Chondrocyte (in vitro differentiated cells): ENCODE measurements around the gene IP6K1. TPM values are rescaled to one million over a fixed set of nuclear protein-coding genes. Genes with fewer than 3 reads are reported as not detected.
"Not testable (repeated sequence)": the region's sequence is repeated elsewhere in the genome, so short reads cannot be mapped to it uniquely, and the experiment has no call there.

ENCODE experiments used
- DNase-seq: peaks from one replicate; pipeline ENCODE4 v3.0.0; 2021; ENCODE audit warnings: mixed read lengths, low spot score
- H3K27ac Mint-ChIP-seq: one replicate; pipeline ENCODE4 v1.8.0; 2021; ENCODE audit warnings: mild to moderate bottlenecking, moderate library complexity, mixed read lengths; ENCODE audit not compliant: unreplicated experiment
- H3K27me3 Mint-ChIP-seq: 2 replicates; pipeline ENCODE4 v1.8.0; 2021; ENCODE audit warnings: low read depth, mixed read lengths
- H3K36me3 Mint-ChIP-seq: 2 replicates; pipeline ENCODE4 v1.8.0; 2021; ENCODE audit warnings: low read depth, mixed read lengths
- H3K4me1 Mint-ChIP-seq: 2 replicates; pipeline ENCODE4 v1.8.0; 2021; ENCODE audit warnings: low read depth, mild to moderate bottlenecking, mixed read lengths
- H3K4me3 Mint-ChIP-seq: one replicate; pipeline ENCODE4 v1.8.0; 2021; ENCODE audit warnings: mild to moderate bottlenecking, moderate library complexity, mixed read lengths; ENCODE audit not compliant: unreplicated experiment
- H3K9me3 Mint-ChIP-seq: 2 replicates; pipeline ENCODE4 v1.8.0; 2021; ENCODE audit warnings: low read depth, mixed read lengths
- CTCF ChIP-seq: fragments of 200-600 bp; sonication (generic); IDR thresholded peaks from 2 replicates; pipeline ENCODE4 v1.5.0; 2021; ENCODE audit warnings: antibody characterized with exemption, mild to moderate bottlenecking, moderate library complexity
- total RNA-seq: library from RNA; stranded (reverse); gene quantifications from 3 replicates; pipeline ENCODE4 v1.2.1, GENCODE V29; 2021

The IP6K1 gene
- total RNA-seq, 1 donor from 2014 or later = 40.1 TPM

GRCh38 chr3:49699281-49699979, 86.9 kb downstream of the IP6K1 start:
- Mint-ChIP-seq H3K9me3 (no peaks in the 10 kb centered on the region), H3K4me3 (no peak overlapping the region), H3K36me3 (peaks cover 4% of the 10 kb centered on the region), H3K27ac (no peak overlapping the region), H3K27me3 (no peaks in the 10 kb centered on the region), H3K4me1 (peaks cover 7% of the 10 kb centered on the region)
- no peak for TF ChIP-seq CTCF
- no peak for DNase-seq

GRCh38 chr3:49695350-49696015, 90.9 kb downstream of the IP6K1 start:
- not testable (repeated sequence) for H3K4me3 Mint-ChIP-seq, H3K27ac Mint-ChIP-seq, H3K36me3 Mint-ChIP-seq

GRCh38 chr3:49694409-49695070, 91.8 kb downstream of the IP6K1 start:
- not testable (repeated sequence) for H3K9me3 Mint-ChIP-seq, H3K36me3 Mint-ChIP-seq, H3K4me3 Mint-ChIP-seq, DNase-seq, H3K27me3 Mint-ChIP-seq, H3K27ac Mint-ChIP-seq
- peaks cover 20% of the 10 kb centered on the region for H3K4me1 Mint-ChIP-seq

More at GRCh38 chr3:49695350-49696015, 90.9 kb downstream of the IP6K1 start:
- not testable (repeated sequence) for H3K9me3 Mint-ChIP-seq, DNase-seq, H3K27me3 Mint-ChIP-seq
- peaks cover 12% of the 10 kb centered on the region for H3K4me1 Mint-ChIP-seq

DNA sequence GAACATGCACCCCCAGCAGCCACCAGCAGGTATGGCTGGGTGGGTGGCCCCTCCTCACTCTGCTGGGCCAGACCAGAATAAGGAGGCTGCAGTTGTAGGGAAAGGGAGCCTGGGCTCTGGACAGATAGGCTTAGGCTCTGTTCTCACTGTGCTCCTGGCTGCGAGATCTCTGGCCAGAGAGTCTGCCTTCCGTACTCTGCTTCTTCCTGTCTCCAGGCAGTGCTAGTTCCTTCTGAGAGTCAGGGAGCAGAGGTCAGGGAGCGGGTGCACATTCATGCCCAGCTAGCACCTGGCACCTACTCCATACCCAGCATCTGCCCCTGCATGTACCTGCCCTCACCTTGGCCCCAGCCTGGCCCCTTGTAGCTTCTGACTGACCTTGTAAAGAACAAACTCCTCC, 94.9 kb downstream of the IP6K1 start:
- H3K36me3 Mint-ChIP-seq, H3K27me3 Mint-ChIP-seq, H3K4me3 Mint-ChIP-seq, H3K27ac Mint-ChIP-seq, H3K9me3 Mint-ChIP-seq, DNase-seq: not testable (repeated sequence)
- peaks cover 25% of the 10 kb centered on the region for H3K4me1 Mint-ChIP-seq

DNA sequence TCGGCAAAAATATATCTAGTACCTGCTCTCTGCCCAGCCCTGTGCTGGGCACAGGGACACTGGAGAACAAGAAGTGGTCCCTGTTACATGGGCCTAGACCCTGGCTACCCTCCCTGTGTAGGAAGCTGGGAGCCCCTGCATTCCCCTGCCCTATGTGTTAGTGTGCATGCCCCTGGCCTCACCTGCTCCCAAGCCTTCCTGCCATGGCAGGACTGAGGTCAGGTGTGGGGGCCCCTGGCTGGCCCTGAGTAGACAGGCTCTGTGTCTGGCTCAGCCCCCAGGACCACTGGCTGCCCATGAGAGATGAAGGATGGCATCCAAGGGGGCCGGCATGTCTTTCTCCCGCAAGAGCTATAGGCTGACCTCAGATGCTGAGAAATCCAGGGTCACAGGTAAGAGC, 95.5 kb downstream of the IP6K1 start:
- not testable (repeated sequence) for DNase-seq, H3K27ac Mint-ChIP-seq, H3K9me3 Mint-ChIP-seq, H3K36me3 Mint-ChIP-seq, H3K27me3 Mint-ChIP-seq
- H3K4me1 Mint-ChIP-seq = peaks cover 25% of the 10 kb centered on the region
- H3K4me3 Mint-ChIP-seq = peak overlapping the region; percentile 95

GRCh38 chr3:49689908-49690624, 96.3 kb downstream of the IP6K1 start:
- not testable (repeated sequence) for H3K36me3 Mint-ChIP-seq, H3K27me3 Mint-ChIP-seq, H3K9me3 Mint-ChIP-seq, DNase-seq
- Mint-ChIP-seq H3K27ac (peak overlapping the region; percentile 94), H3K4me1 (peaks cover 29% of the 10 kb centered on the region), H3K4me3 (peak overlapping the region; percentile 95)

GRCh38 chr3:49689046-49689907, 97.1 kb downstream of the IP6K1 start, which contains the start of the genes MST1 and RNF123:
Gene MST1, minus strand, starts transcription at chr3:49689474. Its CDS starts 783 bp downstream, at chr3:49688691.
Gene RNF123, plus strand, starts transcription at chr3:49689557. Its CDS starts 1,609 bp downstream, at chr3:49691166.
- peak within 1 kb of the TSS; percentile 94 for H3K27ac Mint-ChIP-seq
- peak within 1 kb of the TSS; percentile 95 for H3K4me3 Mint-ChIP-seq
- peaks cover 29% of the 10 kb centered on the region for H3K4me1 Mint-ChIP-seq
- H3K9me3 Mint-ChIP-seq = no peaks in the 10 kb centered on the region
- no peak for DNase-seq
- H3K36me3 Mint-ChIP-seq = peaks cover 2% of the 10 kb centered on the region
- TF ChIP-seq CTCF = peak; percentile 72
- H3K27me3 Mint-ChIP-seq = no peaks in the 10 kb centered on the region

DNA sequence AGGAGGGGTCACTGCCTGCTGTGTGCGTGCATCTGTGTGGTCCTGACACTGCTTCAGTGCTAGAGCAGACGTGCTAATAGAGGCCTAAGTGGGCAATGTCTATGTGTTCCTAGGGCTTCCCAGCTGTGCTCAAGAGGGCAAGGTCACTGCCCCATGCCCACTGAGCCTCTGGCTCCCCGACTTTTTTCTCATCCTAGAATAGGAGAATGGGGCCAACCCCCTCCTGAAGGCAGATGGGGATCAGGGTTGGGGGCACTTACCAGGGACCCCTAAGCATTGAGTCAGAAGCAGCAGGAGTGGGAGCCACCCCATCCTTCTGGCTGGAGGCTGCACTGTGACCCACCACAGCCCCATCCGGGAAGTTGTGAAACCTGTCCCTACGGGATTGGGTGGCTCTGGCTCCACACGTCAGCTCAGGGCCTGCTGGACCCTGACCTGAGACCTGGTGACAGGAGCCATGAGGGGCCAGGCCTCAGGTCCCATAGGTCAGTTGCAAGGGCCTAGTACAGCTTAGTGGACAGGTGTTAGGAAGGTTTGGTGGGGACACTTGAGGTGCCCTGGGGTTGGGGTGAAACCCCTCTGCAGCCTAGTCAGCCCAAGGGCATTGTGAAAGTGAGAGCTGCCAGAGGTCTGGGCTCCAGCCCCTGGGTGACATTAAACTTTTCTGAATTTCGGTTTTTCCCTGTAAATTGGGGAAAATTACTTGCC, 97.8 kb downstream of the IP6K1 start:
- DNase-seq, H3K36me3 Mint-ChIP-seq, H3K9me3 Mint-ChIP-seq, H3K27me3 Mint-ChIP-seq: not testable (repeated sequence)
- Mint-ChIP-seq H3K4me1 (peaks cover 29% of the 10 kb centered on the region), H3K27ac (peak overlapping the region; percentile 94), H3K4me3 (peak overlapping the region; percentile 95)

- Mint-ChIP-seq H3K4me1 (peaks cover 29% of the 10 kb centered on the region), H3K36me3 (peaks cover 10% of the 10 kb centered on the region)
- not testable (repeated sequence) for DNase-seq, H3K27me3 Mint-ChIP-seq, H3K27ac Mint-ChIP-seq, H3K4me3 Mint-ChIP-seq, H3K9me3 Mint-ChIP-seq
Observed at GRCh38 chr3:49687424-49687795, 98.9 kb downstream of the IP6K1 start.
